Measurements from ENCODE around the gene IL4R.

DNA sequence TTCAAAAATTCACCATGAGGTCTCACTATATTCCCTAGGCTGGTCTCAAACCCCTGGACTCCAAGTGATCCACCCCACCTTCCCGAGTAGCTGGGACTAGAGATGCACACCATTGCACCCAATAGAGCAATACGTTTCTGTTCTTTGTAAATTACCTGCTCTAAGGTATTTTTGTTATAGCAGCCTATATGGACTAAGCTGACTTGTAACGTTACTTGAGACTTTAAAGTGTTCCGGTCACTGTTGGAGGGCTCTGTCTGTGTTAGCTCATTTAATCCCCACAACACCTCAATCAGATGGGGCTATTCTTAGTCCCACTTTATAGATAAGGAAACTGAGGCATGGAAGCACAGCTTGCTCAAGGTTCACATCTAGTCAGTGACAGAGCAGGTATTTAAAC, 25.4 kb downstream of the IL4R start:
- TF ChIP-seq, protein P1, sequence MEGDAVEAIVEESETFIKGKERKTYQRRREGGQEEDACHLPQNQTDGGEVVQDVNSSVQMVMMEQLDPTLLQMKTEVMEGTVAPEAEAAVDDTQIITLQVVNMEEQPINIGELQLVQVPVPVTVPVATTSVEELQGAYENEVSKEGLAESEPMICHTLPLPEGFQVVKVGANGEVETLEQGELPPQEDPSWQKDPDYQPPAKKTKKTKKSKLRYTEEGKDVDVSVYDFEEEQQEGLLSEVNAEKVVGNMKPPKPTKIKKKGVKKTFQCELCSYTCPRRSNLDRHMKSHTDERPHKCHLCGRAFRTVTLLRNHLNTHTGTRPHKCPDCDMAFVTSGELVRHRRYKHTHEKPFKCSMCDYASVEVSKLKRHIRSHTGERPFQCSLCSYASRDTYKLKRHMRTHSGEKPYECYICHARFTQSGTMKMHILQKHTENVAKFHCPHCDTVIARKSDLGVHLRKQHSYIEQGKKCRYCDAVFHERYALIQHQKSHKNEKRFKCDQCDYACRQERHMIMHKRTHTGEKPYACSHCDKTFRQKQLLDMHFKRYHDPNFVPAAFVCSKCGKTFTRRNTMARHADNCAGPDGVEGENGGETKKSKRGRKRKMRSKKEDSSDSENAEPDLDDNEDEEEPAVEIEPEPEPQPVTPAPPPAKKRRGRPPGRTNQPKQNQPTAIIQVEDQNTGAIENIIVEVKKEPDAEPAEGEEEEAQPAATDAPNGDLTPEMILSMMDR (conservative IDR thresholded peaks at IDR 0.05): no peak
- no peak for TF ChIP-seq ZFX (IDR thresholded peaks at IDR 0.05)

Measured in C4-2B (cell line).